ENCODE measurements around the gene BRMS1. TPM values are rescaled to one million over a fixed set of nuclear protein-coding genes. Genes with fewer than 3 reads are reported as not detected.

BRMS1 gene
- total and polyA plus RNA-seq, 2 experiments from 2014 or later, result 39.7 to 48.6 TPM

DNA sequence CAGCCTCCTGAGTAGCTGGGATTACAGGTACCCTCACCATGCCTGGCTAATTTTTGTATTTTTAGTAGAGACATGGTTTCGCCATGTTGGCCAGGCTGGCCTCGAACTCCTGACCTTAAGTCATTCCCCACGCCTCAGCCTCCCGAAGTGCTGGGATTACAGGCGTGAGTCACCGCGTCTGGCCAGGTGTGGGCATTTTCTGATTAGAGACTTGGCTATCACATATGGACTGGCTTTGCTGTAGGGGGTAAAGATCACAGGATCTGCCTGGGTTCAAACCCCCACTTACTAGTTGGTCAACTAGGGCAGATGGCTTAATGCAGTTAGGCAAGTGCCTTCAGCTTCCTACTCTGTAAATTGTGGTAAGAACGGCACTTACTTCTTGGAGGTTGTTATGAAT, 34.6 kb downstream of the BRMS1 start:
- Histone ChIP-seq H3K36me3 (replicated peaks; ENCODE audit: insufficient read depth, low read depth) (no peaks in the 10 kb centered on the region), H3K4me1 (ENCODE audit: insufficient read depth) (no peaks in the 10 kb centered on the region), H3K27ac (no peak overlapping the region), H4K20me1 (ENCODE audit: insufficient read depth, poor library complexity, severe bottlenecking) (no peaks in the 10 kb centered on the region), H3K27me3 (no peaks in the 10 kb centered on the region), H3K4me3 (no peak overlapping the region), H3K9me3 (ENCODE audit: low read depth) (no peaks in the 10 kb centered on the region), H2AFZ (no peak overlapping the region), H3K79me2 (peaks cover 14% of the 10 kb centered on the region), H3K4me2 (no peak overlapping the region), H3K9me2 (replicated peaks; ENCODE audit: insufficient read depth) (no peaks in the 10 kb centered on the region)
- 86% methylated on average over 8 of the region's 8 CpGs for WGBS (ENCODE audit: low lambda C conversion rate, missing lambda C conversion rate)
- TF ChIP-seq EZH2phosphoT487 (IDR thresholded peaks at IDR 0.05; ENCODE audit: low read depth, severe bottlenecking, unreplicated experiment), result no peak
- TF ChIP-seq, protein P1, sequence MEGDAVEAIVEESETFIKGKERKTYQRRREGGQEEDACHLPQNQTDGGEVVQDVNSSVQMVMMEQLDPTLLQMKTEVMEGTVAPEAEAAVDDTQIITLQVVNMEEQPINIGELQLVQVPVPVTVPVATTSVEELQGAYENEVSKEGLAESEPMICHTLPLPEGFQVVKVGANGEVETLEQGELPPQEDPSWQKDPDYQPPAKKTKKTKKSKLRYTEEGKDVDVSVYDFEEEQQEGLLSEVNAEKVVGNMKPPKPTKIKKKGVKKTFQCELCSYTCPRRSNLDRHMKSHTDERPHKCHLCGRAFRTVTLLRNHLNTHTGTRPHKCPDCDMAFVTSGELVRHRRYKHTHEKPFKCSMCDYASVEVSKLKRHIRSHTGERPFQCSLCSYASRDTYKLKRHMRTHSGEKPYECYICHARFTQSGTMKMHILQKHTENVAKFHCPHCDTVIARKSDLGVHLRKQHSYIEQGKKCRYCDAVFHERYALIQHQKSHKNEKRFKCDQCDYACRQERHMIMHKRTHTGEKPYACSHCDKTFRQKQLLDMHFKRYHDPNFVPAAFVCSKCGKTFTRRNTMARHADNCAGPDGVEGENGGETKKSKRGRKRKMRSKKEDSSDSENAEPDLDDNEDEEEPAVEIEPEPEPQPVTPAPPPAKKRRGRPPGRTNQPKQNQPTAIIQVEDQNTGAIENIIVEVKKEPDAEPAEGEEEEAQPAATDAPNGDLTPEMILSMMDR (IDR thresholded peaks at IDR 0.05; ENCODE audit: poor library complexity), result no peak
- TF ChIP-seq EZH2 (IDR thresholded peaks at IDR 0.05; ENCODE audit: borderline replicate concordance), result no peak
- no peak for DNase-seq (ENCODE audit: low spot score)

DNA sequence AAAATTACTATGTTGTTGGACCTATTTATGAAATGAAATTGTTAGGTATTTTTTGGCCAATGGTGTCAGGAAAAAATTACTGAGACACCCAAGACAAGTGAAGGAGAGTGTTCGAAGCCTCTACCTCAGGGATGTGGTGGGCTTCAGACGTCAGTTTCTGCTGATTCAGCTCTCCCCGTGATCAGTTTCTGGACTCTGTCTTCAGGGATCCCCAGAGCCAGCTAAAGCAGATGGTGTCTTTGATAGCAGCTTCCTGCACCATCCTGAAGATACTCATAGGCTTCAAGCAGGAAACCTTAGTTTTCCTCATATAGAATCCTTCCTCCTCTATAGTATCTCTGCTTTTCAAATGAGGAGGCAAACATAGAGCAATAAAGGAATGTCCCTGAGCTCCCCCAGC, 35.4 kb downstream of the BRMS1 start:
- Histone ChIP-seq H3K9me2 (replicated peaks; ENCODE audit: insufficient read depth) (no peaks in the 10 kb centered on the region), H4K20me1 (ENCODE audit: insufficient read depth, poor library complexity, severe bottlenecking) (no peaks in the 10 kb centered on the region), H3K9me3 (ENCODE audit: low read depth) (no peaks in the 10 kb centered on the region), H3K36me3 (replicated peaks; ENCODE audit: insufficient read depth, low read depth) (no peaks in the 10 kb centered on the region), H3K4me2 (no peak overlapping the region), H2AFZ (no peak overlapping the region), H3K27me3 (no peaks in the 10 kb centered on the region), H3K4me3 (no peak overlapping the region), H3K79me2 (peaks cover 6% of the 10 kb centered on the region), H3K4me1 (ENCODE audit: insufficient read depth) (no peaks in the 10 kb centered on the region), H3K27ac (no peak overlapping the region)
- TF ChIP-seq EZH2phosphoT487 (IDR thresholded peaks at IDR 0.05; ENCODE audit: low read depth, severe bottlenecking, unreplicated experiment) (no peak), EZH2 (IDR thresholded peaks at IDR 0.05; ENCODE audit: borderline replicate concordance) (no peak)
- TF ChIP-seq, protein P1 (IDR thresholded peaks at IDR 0.05; ENCODE audit: poor library complexity), result no peak
- WGBS (ENCODE audit: low lambda C conversion rate, missing lambda C conversion rate), result 57% methylated on average over 3 of the region's 3 CpGs
- DNase-seq (ENCODE audit: low spot score), result no peak

DNA sequence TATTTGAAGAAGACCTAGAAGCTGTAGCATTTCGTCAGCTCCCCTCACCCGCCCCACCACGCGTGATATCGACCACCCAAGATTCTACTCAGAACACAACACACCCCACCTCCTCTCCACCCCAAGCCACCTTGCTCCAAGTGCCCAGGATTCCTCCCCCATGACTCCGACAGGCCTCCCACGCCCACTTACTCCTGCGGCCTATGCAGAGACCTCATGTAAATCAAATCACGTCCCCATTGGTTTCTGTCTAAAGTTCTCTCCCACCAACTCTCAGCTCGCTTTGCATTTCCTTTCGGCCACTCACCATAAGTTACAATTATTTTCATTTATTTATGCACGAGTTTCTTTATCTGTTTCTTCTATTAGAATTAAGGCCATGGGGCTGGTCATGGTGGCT, 42.2 kb downstream of the BRMS1 start:
- H3K4me1 ChIP-seq (ENCODE audit: insufficient read depth), result no peaks in the 10 kb centered on the region
- H3K4me2 ChIP-seq, result no peak overlapping the region
- no peaks in the 10 kb centered on the region for H4K20me1 ChIP-seq (ENCODE audit: insufficient read depth, poor library complexity, severe bottlenecking)
- no peaks in the 10 kb centered on the region for H3K79me2 ChIP-seq
- no peak overlapping the region for H2AFZ ChIP-seq
- no peaks in the 10 kb centered on the region for H3K9me2 ChIP-seq (replicated peaks; ENCODE audit: insufficient read depth)
- no peak overlapping the region for H3K27ac ChIP-seq
- 91% methylated on average over 12 of the region's 12 CpGs for WGBS (ENCODE audit: low lambda C conversion rate, missing lambda C conversion rate)
- H3K9me3 ChIP-seq (ENCODE audit: low read depth), result no peaks in the 10 kb centered on the region
- DNase-seq (ENCODE audit: low spot score), result no peak
- no peaks in the 10 kb centered on the region for H3K36me3 ChIP-seq (replicated peaks; ENCODE audit: insufficient read depth, low read depth)
- no peaks in the 10 kb centered on the region for H3K27me3 ChIP-seq
- H3K4me3 ChIP-seq, result no peak overlapping the region
- TF ChIP-seq EZH2phosphoT487 (IDR thresholded peaks at IDR 0.05; ENCODE audit: low read depth, severe bottlenecking, unreplicated experiment), result no peak
- TF ChIP-seq, protein P1 (IDR thresholded peaks at IDR 0.05; ENCODE audit: poor library complexity), result no peak
- no peak for TF ChIP-seq EZH2 (IDR thresholded peaks at IDR 0.05; ENCODE audit: borderline replicate concordance)

DNA sequence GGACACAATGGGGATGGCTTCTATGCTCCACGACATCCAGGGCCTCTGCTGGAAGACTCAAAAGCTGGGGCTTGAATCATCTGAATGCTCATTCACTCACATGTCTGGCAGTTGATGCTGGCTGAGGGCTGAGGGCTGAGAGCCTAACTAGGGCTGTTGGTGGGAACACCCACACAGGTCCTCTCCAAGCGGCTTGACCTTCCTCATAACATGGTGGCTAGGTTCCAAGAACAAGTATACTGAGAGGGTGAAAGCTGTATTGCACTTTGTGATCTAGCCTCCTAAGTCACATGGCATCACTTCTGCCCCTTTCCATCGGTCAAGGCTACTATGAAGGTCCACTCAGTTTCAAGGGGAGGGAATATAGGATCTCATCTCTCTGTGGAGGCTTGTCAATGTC, 45.7 kb downstream of the BRMS1 start:
- Histone ChIP-seq H3K4me1 (ENCODE audit: insufficient read depth) (no peaks in the 10 kb centered on the region), H3K4me3 (no peak overlapping the region), H3K27me3 (no peaks in the 10 kb centered on the region), H3K9me3 (ENCODE audit: low read depth) (no peaks in the 10 kb centered on the region), H3K9me2 (replicated peaks; ENCODE audit: insufficient read depth) (no peaks in the 10 kb centered on the region), H2AFZ (no peak overlapping the region), H3K4me2 (no peak overlapping the region), H3K79me2 (no peaks in the 10 kb centered on the region), H3K27ac (no peak overlapping the region), H3K36me3 (replicated peaks; ENCODE audit: insufficient read depth, low read depth) (no peaks in the 10 kb centered on the region), H4K20me1 (ENCODE audit: insufficient read depth, poor library complexity, severe bottlenecking) (no peaks in the 10 kb centered on the region)
- TF ChIP-seq EZH2phosphoT487 (IDR thresholded peaks at IDR 0.05; ENCODE audit: low read depth, severe bottlenecking, unreplicated experiment) (no peak), EZH2 (IDR thresholded peaks at IDR 0.05; ENCODE audit: borderline replicate concordance) (no peak)
- TF ChIP-seq, protein P1 (IDR thresholded peaks at IDR 0.05; ENCODE audit: poor library complexity), result no peak
- DNase-seq (ENCODE audit: low spot score), result no peak
- 91% methylated on average over 3 of the region's 3 CpGs for WGBS (ENCODE audit: low lambda C conversion rate, missing lambda C conversion rate)
